Measurements from ENCODE around the gene PCDHGC5.
A peak's percentile ranks its signal among the peaks of the same experiment; 100 is the strongest.

PCDHGC5 gene

DNA sequence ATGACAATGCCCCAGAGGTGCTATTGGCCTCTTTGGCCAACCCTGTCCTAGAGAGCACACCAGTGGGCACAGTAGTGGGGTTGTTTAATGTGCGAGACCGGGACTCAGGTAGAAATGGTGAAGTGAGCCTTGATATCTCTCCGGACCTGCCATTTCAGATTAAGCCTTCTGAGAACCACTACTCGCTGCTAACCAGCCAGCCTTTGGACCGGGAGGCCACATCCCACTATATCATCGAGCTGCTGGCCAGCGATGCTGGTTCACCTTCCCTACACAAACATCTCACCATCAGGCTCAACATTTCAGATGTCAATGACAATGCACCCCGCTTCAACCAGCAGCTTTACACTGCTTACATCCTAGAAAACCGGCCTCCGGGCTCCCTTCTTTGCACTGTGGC, 1.4 kb downstream of the PCDHGC5 start:
- no peak overlapping the region for H3K4me2 ChIP-seq (ENCODE audit: low read length)
- no peak overlapping the region for H3K27ac ChIP-seq (ENCODE audit: low read depth, low read length, poor library complexity, severe bottlenecking)
- no peak overlapping the region for H3K4me3 ChIP-seq (ENCODE audit: low read depth, low read length, poor library complexity, severe bottlenecking)
- TF ChIP-seq, protein P1, sequence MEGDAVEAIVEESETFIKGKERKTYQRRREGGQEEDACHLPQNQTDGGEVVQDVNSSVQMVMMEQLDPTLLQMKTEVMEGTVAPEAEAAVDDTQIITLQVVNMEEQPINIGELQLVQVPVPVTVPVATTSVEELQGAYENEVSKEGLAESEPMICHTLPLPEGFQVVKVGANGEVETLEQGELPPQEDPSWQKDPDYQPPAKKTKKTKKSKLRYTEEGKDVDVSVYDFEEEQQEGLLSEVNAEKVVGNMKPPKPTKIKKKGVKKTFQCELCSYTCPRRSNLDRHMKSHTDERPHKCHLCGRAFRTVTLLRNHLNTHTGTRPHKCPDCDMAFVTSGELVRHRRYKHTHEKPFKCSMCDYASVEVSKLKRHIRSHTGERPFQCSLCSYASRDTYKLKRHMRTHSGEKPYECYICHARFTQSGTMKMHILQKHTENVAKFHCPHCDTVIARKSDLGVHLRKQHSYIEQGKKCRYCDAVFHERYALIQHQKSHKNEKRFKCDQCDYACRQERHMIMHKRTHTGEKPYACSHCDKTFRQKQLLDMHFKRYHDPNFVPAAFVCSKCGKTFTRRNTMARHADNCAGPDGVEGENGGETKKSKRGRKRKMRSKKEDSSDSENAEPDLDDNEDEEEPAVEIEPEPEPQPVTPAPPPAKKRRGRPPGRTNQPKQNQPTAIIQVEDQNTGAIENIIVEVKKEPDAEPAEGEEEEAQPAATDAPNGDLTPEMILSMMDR (IDR thresholded peaks at IDR 0.05; ENCODE audit: low read length) = no peak
- TF ChIP-seq EZH2 (IDR thresholded peaks at IDR 0.05; ENCODE audit: borderline replicate concordance, low read length) = no peak
- no peak overlapping the region for H2AFZ ChIP-seq (ENCODE audit: low read length)
- no peak overlapping the region for H3K9ac ChIP-seq (ENCODE audit: low read length)
- H3K36me3 ChIP-seq (ENCODE audit: insufficient read depth, low read length) = no peaks in the 10 kb centered on the region
- no peaks in the 10 kb centered on the region for H4K20me1 ChIP-seq (ENCODE audit: insufficient read depth, low read length)
- H3K27me3 ChIP-seq (ENCODE audit: insufficient read depth, low read length) = no peaks in the 10 kb centered on the region
- no peaks in the 10 kb centered on the region for H3K9me2 ChIP-seq (ENCODE audit: low read depth, low read length)
- no peaks in the 10 kb centered on the region for H3K9me3 ChIP-seq (ENCODE audit: low read length)
- H3K79me2 ChIP-seq (ENCODE audit: insufficient read depth, low read length) = no peaks in the 10 kb centered on the region
- no peaks in the 10 kb centered on the region for H3F3A ChIP-seq (ENCODE audit: insufficient read depth, low read length)
- H3K4me1 ChIP-seq (ENCODE audit: insufficient read depth, low read length, severe bottlenecking) = peaks cover under 1% of the 10 kb centered on the region

DNA sequence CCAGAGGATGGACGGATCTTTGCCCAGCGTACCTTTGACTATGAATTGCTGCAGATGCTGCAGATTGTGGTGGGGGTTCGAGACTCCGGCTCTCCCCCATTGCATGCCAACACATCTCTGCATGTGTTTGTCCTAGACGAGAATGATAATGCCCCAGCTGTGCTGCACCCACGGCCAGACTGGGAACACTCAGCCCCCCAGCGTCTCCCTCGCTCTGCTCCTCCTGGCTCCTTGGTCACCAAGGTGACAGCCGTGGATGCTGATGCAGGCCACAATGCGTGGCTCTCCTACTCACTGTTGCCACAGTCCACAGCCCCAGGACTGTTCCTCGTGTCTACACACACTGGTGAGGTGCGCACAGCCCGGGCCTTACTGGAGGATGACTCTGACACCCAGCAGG, 1.9 kb downstream of the PCDHGC5 start:
- no peak overlapping the region for H3K4me3 ChIP-seq (ENCODE audit: low read depth, low read length, poor library complexity, severe bottlenecking)
- no peak overlapping the region for H3K9ac ChIP-seq (ENCODE audit: low read length)
- H4K20me1 ChIP-seq (ENCODE audit: insufficient read depth, low read length) = no peaks in the 10 kb centered on the region

DNA sequence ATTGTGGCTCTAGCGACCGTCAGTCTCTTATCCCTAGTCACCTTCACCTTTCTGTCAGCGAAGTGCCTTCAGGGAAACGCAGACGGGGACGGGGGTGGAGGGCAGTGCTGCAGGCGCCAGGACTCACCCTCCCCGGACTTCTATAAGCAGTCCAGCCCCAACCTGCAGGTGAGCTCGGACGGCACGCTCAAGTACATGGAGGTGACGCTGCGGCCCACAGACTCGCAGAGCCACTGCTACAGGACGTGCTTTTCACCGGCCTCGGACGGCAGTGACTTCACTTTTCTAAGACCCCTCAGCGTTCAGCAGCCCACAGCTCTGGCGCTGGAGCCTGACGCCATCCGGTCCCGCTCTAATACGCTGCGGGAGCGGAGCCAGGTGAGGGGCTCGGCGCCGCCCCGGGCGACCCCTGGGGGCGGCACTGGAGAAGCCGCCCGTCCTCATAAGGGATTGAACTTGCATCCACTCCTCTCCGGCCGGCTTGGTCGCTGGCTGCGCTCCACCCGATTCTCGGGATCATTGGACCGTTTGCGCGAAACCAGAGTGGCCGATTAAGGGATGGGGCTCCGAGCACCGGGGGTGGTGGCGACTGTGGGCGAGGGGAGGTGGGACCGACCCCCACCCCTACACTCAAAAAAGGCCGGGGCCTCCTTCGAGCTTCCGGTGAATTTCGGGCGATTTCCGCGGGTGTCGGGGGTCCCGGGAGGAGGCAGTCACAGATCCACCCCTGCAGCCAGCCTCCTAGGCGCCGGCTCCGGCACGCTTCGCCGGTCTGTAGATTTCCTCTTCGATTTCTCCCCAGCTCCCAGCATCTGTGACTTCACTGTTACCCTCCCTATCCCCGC, 2.7 kb downstream of the PCDHGC5 start:
- no peak overlapping the region for H2AFZ ChIP-seq (ENCODE audit: low read length)
- H3F3A ChIP-seq (ENCODE audit: insufficient read depth, low read length) = no peaks in the 10 kb centered on the region
- H3K9ac ChIP-seq (ENCODE audit: low read length) = no peak overlapping the region
- peak overlapping the region; percentile 23; the same call in 1 of the 2 replicates for H3K4me2 ChIP-seq (ENCODE audit: low read length)
- no peaks in the 10 kb centered on the region for H3K9me2 ChIP-seq (ENCODE audit: low read depth, low read length)
- no peaks in the 10 kb centered on the region for H3K36me3 ChIP-seq (ENCODE audit: insufficient read depth, low read length)
- H3K79me2 ChIP-seq (ENCODE audit: insufficient read depth, low read length) = no peaks in the 10 kb centered on the region
- H3K4me1 ChIP-seq (ENCODE audit: insufficient read depth, low read length, severe bottlenecking) = no peaks in the 10 kb centered on the region
- TF ChIP-seq, protein P1 (IDR thresholded peaks at IDR 0.05; ENCODE audit: low read length) = no peak
- TF ChIP-seq EZH2 (IDR thresholded peaks at IDR 0.05; ENCODE audit: borderline replicate concordance, low read length) = no peak
- no peaks in the 10 kb centered on the region for H4K20me1 ChIP-seq (ENCODE audit: insufficient read depth, low read length)
- H3K4me3 ChIP-seq (ENCODE audit: low read depth, low read length, poor library complexity, severe bottlenecking) = peak overlapping the region; percentile 34
- no peak overlapping the region for H3K27ac ChIP-seq (ENCODE audit: low read depth, low read length, poor library complexity, severe bottlenecking)
- no peaks in the 10 kb centered on the region for H3K9me3 ChIP-seq (ENCODE audit: low read length)
- H3K27me3 ChIP-seq (ENCODE audit: insufficient read depth, low read length) = no peaks in the 10 kb centered on the region

More for the DNA sequence above, 1.9 kb downstream of the PCDHGC5 start:
- H3K27ac ChIP-seq (ENCODE audit: low read depth, low read length, poor library complexity, severe bottlenecking) = no peak overlapping the region
- H3K27me3 ChIP-seq (ENCODE audit: insufficient read depth, low read length) = no peaks in the 10 kb centered on the region
- H3K4me2 ChIP-seq (ENCODE audit: low read length) = no peak overlapping the region
- H3K9me3 ChIP-seq (ENCODE audit: low read length) = no peaks in the 10 kb centered on the region
- TF ChIP-seq, protein P1 (IDR thresholded peaks at IDR 0.05; ENCODE audit: low read length) = no peak
- TF ChIP-seq EZH2 (IDR thresholded peaks at IDR 0.05; ENCODE audit: borderline replicate concordance, low read length) = no peak
- H3K4me1 ChIP-seq (ENCODE audit: insufficient read depth, low read length, severe bottlenecking) = no peaks in the 10 kb centered on the region
- no peaks in the 10 kb centered on the region for H3K36me3 ChIP-seq (ENCODE audit: insufficient read depth, low read length)
- no peaks in the 10 kb centered on the region for H3K79me2 ChIP-seq (ENCODE audit: insufficient read depth, low read length)
- no peak overlapping the region for H2AFZ ChIP-seq (ENCODE audit: low read length)
- H3F3A ChIP-seq (ENCODE audit: insufficient read depth, low read length) = no peaks in the 10 kb centered on the region
- H3K9me2 ChIP-seq (ENCODE audit: low read depth, low read length) = no peaks in the 10 kb centered on the region

All from OCI-LY1 (cell line).